IMR-90 (cell line): ENCODE data around the gene OPCML. TPM values are rescaled to one million over a fixed set of nuclear protein-coding genes. Genes with fewer than 3 reads are reported as not detected.

Source experiments
- ATAC-seq: fragments of 200-7000 bp; cut with Tn5 transposase; 2 replicates; pipeline ENCODE4 v1.9.1; 2020; ENCODE audit warnings: low read depth, mild to moderate bottlenecking, moderate library complexity
- BruUV-seq: library from RNA; stranded (reverse); fragments of 400-500 nt; replicated peaks from 2 replicates; lab custom pipeline; 2021; lab: Mats Ljungman, UMichigan
- CTCF ChIA-PET: fragments of 300-600 bp; formaldehyde crosslinking; extraction: SDS; loops from one replicate; lab custom pipeline; 2021; ENCODE audit warnings: antibody characterized with exemption; lab: Yijun Ruan, JAX
- POLR2A ChIA-PET: fragments of 300-600 bp; sonication (Branson Sonifier 250); formaldehyde crosslinking; loops from one replicate; lab custom pipeline; 2022; ENCODE audit warnings: antibody characterized with exemption; ENCODE audit not compliant: unreplicated experiment; lab: Charles Lee
- DNase-seq: peaks from one replicate; pipeline ENCODE4 v3.0.0; 2013
- H2AFZ ChIP-seq: replicated peaks from 2 replicates; pipeline ENCODE3; 2013; ENCODE audit warnings: low read length, mild to moderate bottlenecking; ENCODE audit not compliant: poor library complexity
- H2AK5ac ChIP-seq: 2 replicates; pipeline ENCODE4 v1.6.1; 2013; ENCODE audit warnings: low read depth, low read length, inconsistent platforms
- H2AK9ac ChIP-seq: replicated peaks from 2 replicates; pipeline ENCODE3; 2013; ENCODE audit warnings: mild to moderate bottlenecking, low read depth, low read length, moderate library complexity; ENCODE audit not compliant: poor library complexity
- H2BK120ac ChIP-seq: 2 replicates; pipeline ENCODE4 v1.6.1; 2013; ENCODE audit warnings: low read depth, low read length, inconsistent platforms
- H2BK15ac ChIP-seq: 3 replicates; pipeline ENCODE4 v1.6.1; 2013; ENCODE audit warnings: low read depth, low read length, inconsistent platforms
- H2BK20ac ChIP-seq: 2 replicates; pipeline ENCODE4 v1.6.1; 2013; ENCODE audit warnings: low read depth, mild to moderate bottlenecking, inconsistent platforms, low read length, moderate library complexity
- H2BK5ac ChIP-seq: 2 replicates; pipeline ENCODE4 v1.6.1; 2013; ENCODE audit warnings: mild to moderate bottlenecking, low read depth, low read length, inconsistent platforms; ENCODE audit not compliant: poor library complexity, severe bottlenecking
- H3K14ac ChIP-seq: replicated peaks from 2 replicates; pipeline ENCODE4 v1.6.1; 2013; ENCODE audit warnings: low read depth, low read length, inconsistent platforms
- H3K18ac ChIP-seq: 2 replicates; pipeline ENCODE4 v1.6.1; 2013; ENCODE audit warnings: low read depth, low read length, control low read depth
- H3K23ac ChIP-seq: 2 replicates; pipeline ENCODE4 v1.6.1; 2013; ENCODE audit warnings: low read depth, low read length, inconsistent platforms
- H3K27ac ChIP-seq: 2 replicates; pipeline ENCODE4 v1.5.1; 2013; ENCODE audit warnings: mild to moderate bottlenecking, control low read depth, low read length; ENCODE audit not compliant: insufficient read depth
- H3K27me3 ChIP-seq: 2 replicates; pipeline ENCODE4 v1.6.1; 2013; ENCODE audit warnings: low read length; ENCODE audit not compliant: control insufficient read depth, insufficient read depth
- H3K36me3 ChIP-seq: 2 replicates; pipeline ENCODE4 v1.6.1; 2013; ENCODE audit warnings: low read length, mixed read lengths; ENCODE audit not compliant: control insufficient read depth, insufficient read depth
- H3K4ac ChIP-seq: 2 replicates; pipeline ENCODE4 v1.6.1; 2013; ENCODE audit warnings: low read depth, low read length, inconsistent platforms
- H3K4me1 ChIP-seq: 2 replicates; pipeline ENCODE4 v1.6.1; 2013; ENCODE audit warnings: low read length, mixed read lengths; ENCODE audit not compliant: control insufficient read depth, insufficient read depth
- H3K4me2 ChIP-seq: 2 replicates; pipeline ENCODE4 v1.6.1; 2013; ENCODE audit warnings: low read depth, mild to moderate bottlenecking, control low read depth, low read length, moderate library complexity
- H3K4me3 ChIP-seq: 2 replicates; pipeline ENCODE4 v1.5.1; 2013; ENCODE audit warnings: low read depth, mild to moderate bottlenecking, control low read depth, low read length, moderate library complexity; ENCODE audit not compliant: insufficient read depth
- H3K56ac ChIP-seq: 2 replicates; pipeline ENCODE4 v1.6.1; 2013; ENCODE audit warnings: low read length, inconsistent platforms; ENCODE audit not compliant: insufficient read depth; ENCODE audit errors: extremely low read depth
- H3K79me1 ChIP-seq, 2 experiments: 2 replicates each; pipeline ENCODE4 v1.6.1; 2013; ENCODE audit warnings: low read length in 2 of 2, inconsistent platforms in 1 of 2, low read depth in 1 of 2
- H3K9ac ChIP-seq: 2 replicates; pipeline ENCODE4 v1.6.1; 2013; ENCODE audit warnings: low read depth, low read length, control low read depth
- H3K9me1 ChIP-seq: 2 replicates; pipeline ENCODE4 v1.6.1; 2013; ENCODE audit warnings: low read length, inconsistent platforms; ENCODE audit not compliant: insufficient read depth
- H3K9me3 ChIP-seq: 2 replicates; pipeline ENCODE4 v1.6.1; 2013; ENCODE audit warnings: low read length; ENCODE audit not compliant: control insufficient read depth, insufficient read depth
- H4K20me1 ChIP-seq: 2 replicates; pipeline ENCODE4 v1.6.1; 2013; ENCODE audit warnings: low read length, inconsistent platforms; ENCODE audit not compliant: insufficient read depth
- H4K5ac ChIP-seq: 2 replicates; pipeline ENCODE4 v1.6.1; 2013; ENCODE audit warnings: mild to moderate bottlenecking, low read depth, low read length, control low read depth
- H4K8ac ChIP-seq, 2 experiments: 2 replicates each; pipeline ENCODE4 v1.6.1; 2013; ENCODE audit warnings: low read depth in 2 of 2, low read length in 2 of 2, control low read depth in 1 of 2, inconsistent platforms in 1 of 2
- H4K91ac ChIP-seq: 2 replicates; pipeline ENCODE4 v1.6.1; 2013; ENCODE audit warnings: low read depth, low read length, inconsistent platforms; ENCODE audit not compliant: insufficient read depth
- BHLHE40 ChIP-seq: fragments of 150-350 bp; IDR thresholded peaks from 2 replicates; pipeline ENCODE4 v1.6.1; 2016; ENCODE audit warnings: mild to moderate bottlenecking, low read depth, low read length
- CEBPB ChIP-seq: IDR thresholded peaks from 2 replicates; pipeline ENCODE4 v1.6.1; 2012; ENCODE audit warnings: low read depth, low read length, improper control_type of control experiment
- CHD1 ChIP-seq: IDR thresholded peaks from 2 replicates; pipeline ENCODE4 v1.6.1; 2012; ENCODE audit warnings: low read depth, low read length, improper control_type of control experiment
- FOS ChIP-seq: fragments of 150-350 bp; IDR thresholded peaks from 2 replicates; pipeline ENCODE4 v1.6.1; 2016; ENCODE audit warnings: low read depth, low read length
- MAFK ChIP-seq: IDR thresholded peaks from 2 replicates; pipeline ENCODE4 v1.6.1; 2012; ENCODE audit warnings: low read depth, low read length, improper control_type of control experiment
- MAZ ChIP-seq: IDR thresholded peaks from 2 replicates; pipeline ENCODE4 v1.6.1; 2012; ENCODE audit warnings: low read depth, mild to moderate bottlenecking, low read length, improper control_type of control experiment, moderate library complexity, borderline replicate concordance
- MXI1 ChIP-seq: IDR thresholded peaks from 2 replicates; pipeline ENCODE4 v1.6.1; 2012; ENCODE audit warnings: low read depth, mild to moderate bottlenecking, low read length, moderate library complexity, borderline replicate concordance
- NFE2L2 ChIP-seq: fragments of 150-350 bp; IDR thresholded peaks from 2 replicates; pipeline ENCODE4 v1.6.1; 2016; ENCODE audit warnings: low read depth, mild to moderate bottlenecking, low read length
- POLR2A ChIP-seq: IDR thresholded peaks from 2 replicates; pipeline ENCODE4 v1.6.1; 2012; ENCODE audit warnings: mild to moderate bottlenecking, low read depth, low read length
- RAD21 ChIP-seq: IDR thresholded peaks from 2 replicates; pipeline ENCODE4 v1.6.1; 2012; ENCODE audit warnings: low read length, improper control_type of control experiment
- RCOR1 ChIP-seq: IDR thresholded peaks from 2 replicates; pipeline ENCODE4 v1.6.1; 2012; ENCODE audit warnings: mild to moderate bottlenecking, low read length, improper control_type of control experiment; ENCODE audit not compliant: insufficient replicate concordance
- RFX5 ChIP-seq: IDR thresholded peaks from 2 replicates; pipeline ENCODE4 v1.8.0; 2012; ENCODE audit warnings: low read depth, mild to moderate bottlenecking, low read length, moderate library complexity
- SMC3 ChIP-seq: fragments of 150-350 bp; IDR thresholded peaks from 2 replicates; pipeline ENCODE4 v1.6.1; 2016; ENCODE audit warnings: low read depth, mild to moderate bottlenecking, antibody characterized with exemption, low read length, moderate library complexity
- USF2 ChIP-seq: fragments of 150-350 bp; IDR thresholded peaks from 2 replicates; pipeline ENCODE4 v1.6.1; 2017; ENCODE audit warnings: mild to moderate bottlenecking, antibody characterized with exemption, low read length, low read depth
- WGBS, 2 experiments: methylation state at CpG; one replicate each; pipeline versions ENCODE4 v1.1.5 to v1.1.7; 2013; ENCODE audit warnings: missing lambda C conversion rate in 2 of 2; ENCODE audit not compliant: insufficient read length in 1 of 2; ENCODE audit errors: extremely low coverage in 2 of 2; 5-methylcytosine and 5-hydroxymethylcytosine counted together
- dilution Hi-C: fragments of 300-500 bp; cut with HindIII; formaldehyde crosslinking; loops from one replicate; pipeline ENCODE4 v1.14.3; 2018; ENCODE audit warnings: low sequenced_read_pairs; ENCODE audit not compliant: unreplicated experiment
- in situ Hi-C: fragments of 300-500 bp; cut with MboI; formaldehyde crosslinking; loops from 3 replicates; pipeline ENCODE4 v1.14.3; 2019; ENCODE audit warnings: low sequenced_read_pairs, inconsistent platforms, mixed read lengths
- intact Hi-C: fragments of 100-400 bp; cut with micrococcal nuclease; formaldehyde crosslinking; loops from 2 replicates; pipeline ENCODE4 v1.10.0; 2022
- polyA plus RNA-seq, 3 experiments: library from polyadenylated mRNA; depleted of rRNA; stranded (reverse); fragments of >200 nt; gene quantifications; 2 replicates each; pipeline ENCODE4 v1.2.3, GENCODE V29; 2012; ENCODE audit warnings: low replicate concordance in 1 of 3
- total RNA-seq: library from RNA; depleted of rRNA; stranded (reverse); fragments of >200 nt; gene quantifications from 2 replicates; pipeline ENCODE4 v1.2.3, GENCODE V29; 2012
- TF ChIP-seq, protein P1 (sequence below): fragments of 150-350 bp; IDR thresholded peaks from 2 replicates; pipeline ENCODE4 v1.6.1; 2016; ENCODE audit warnings: low read depth, mild to moderate bottlenecking, low read length, moderate library complexity, borderline replicate concordance

OPCML gene
- total and polyA plus RNA-seq, 2 of the 4 experiments (the other 2 are of a cell fraction) = under 0.01 to 2.6 TPM

- Histone ChIP-seq H3K9me1 (no peaks in the 10 kb centered on the region), H3K23ac (no peak overlapping the region), H2AK9ac (no peak overlapping the region), H3K56ac (no peak overlapping the region), H3K4ac (no peak overlapping the region), H3K79me1 (no peaks in the 10 kb centered on the region), H3K18ac (no peak overlapping the region), H2BK15ac (no peak overlapping the region), H2BK5ac (no peak overlapping the region), H3K27ac (no peak overlapping the region), H4K91ac (no peak overlapping the region), H4K5ac (no peak overlapping the region), H2AFZ (no peak overlapping the region), H2BK120ac (no peak overlapping the region), H3K4me3 (no peak overlapping the region), H2BK20ac (no peak overlapping the region), H4K20me1 (no peaks in the 10 kb centered on the region), H2AK5ac (no peak overlapping the region), H3K4me1 (no peaks in the 10 kb centered on the region), H3K14ac (no peak overlapping the region), H4K8ac (no peak overlapping the region), H3K4me2 (no peak overlapping the region), H3K9me3 (peaks cover 39% of the 10 kb centered on the region), H3K27me3 (no peaks in the 10 kb centered on the region), H3K9ac (no peak overlapping the region), H3K36me3 (no peaks in the 10 kb centered on the region)
- DNase-seq (no peak), ATAC-seq (no peak)
- no TSS peak for BruUV-seq
- WGBS, 2 experiments = no CpG with 5 or more reads among the region's 7 CpGs
- in situ Hi-C loops = no loop called here
- intact Hi-C loops = no loop called here
- dilution Hi-C loops = no loop called here
- CTCF ChIA-PET = no interaction called here
- POLR2A ChIA-PET = no interaction called here
- TF ChIP-seq USF2 = no peak
- no peak for TF ChIP-seq MAFK
- no peak for TF ChIP-seq RAD21
- no peak for TF ChIP-seq RCOR1
- TF ChIP-seq NFE2L2 = no peak
- TF ChIP-seq CEBPB = no peak
- no peak for TF ChIP-seq RFX5
- TF ChIP-seq MXI1 = no peak
- TF ChIP-seq BHLHE40 = no peak
- TF ChIP-seq CHD1 = no peak
- no peak for TF ChIP-seq FOS
- TF ChIP-seq, protein P1, sequence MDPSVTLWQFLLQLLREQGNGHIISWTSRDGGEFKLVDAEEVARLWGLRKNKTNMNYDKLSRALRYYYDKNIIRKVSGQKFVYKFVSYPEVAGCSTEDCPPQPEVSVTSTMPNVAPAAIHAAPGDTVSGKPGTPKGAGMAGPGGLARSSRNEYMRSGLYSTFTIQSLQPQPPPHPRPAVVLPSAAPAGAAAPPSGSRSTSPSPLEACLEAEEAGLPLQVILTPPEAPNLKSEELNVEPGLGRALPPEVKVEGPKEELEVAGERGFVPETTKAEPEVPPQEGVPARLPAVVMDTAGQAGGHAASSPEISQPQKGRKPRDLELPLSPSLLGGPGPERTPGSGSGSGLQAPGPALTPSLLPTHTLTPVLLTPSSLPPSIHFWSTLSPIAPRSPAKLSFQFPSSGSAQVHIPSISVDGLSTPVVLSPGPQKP = no peak
- no peak for TF ChIP-seq POLR2A
- TF ChIP-seq SMC3 = no peak
- no peak for TF ChIP-seq MAZ
Observed at GRCh38 chr11:133337951-133338418, 194.3 kb downstream of the OPCML start.
